ENCODE data around the gene SMARCD1.

DNA sequence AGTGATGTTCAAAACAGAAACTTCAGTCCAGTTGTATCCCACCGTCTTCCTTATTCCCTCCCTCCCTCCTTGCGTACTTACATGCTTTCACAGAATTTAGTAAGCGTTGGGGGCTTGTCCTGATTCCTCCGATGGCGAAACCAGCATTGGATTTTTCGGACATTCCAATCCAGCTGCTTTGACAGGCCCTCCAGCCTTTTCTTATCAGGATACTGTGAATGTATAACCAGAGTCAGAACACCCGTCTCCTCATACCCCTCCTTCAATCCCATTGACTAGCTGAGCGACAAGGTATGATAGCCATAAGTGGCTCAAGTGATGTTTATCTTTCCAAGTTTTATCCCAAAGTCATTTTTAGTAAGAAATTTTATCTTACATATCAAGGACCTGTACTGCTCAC is 57.9 kb downstream of the SMARCD1 start:
- TF ChIP-seq SUZ12 (IDR thresholded peaks at IDR 0.05; ENCODE audit: extremely low read depth, insufficient read depth, insufficient read length) (no peak), ZNF274 (IDR thresholded peaks at IDR 0.05; ENCODE audit: low read depth, low read length) (no peak)
